Heart right ventricle (tissue), 16 donors: ENCODE measurements around the gene CLEC4A. TPM values are rescaled to one million over a fixed set of nuclear protein-coding genes. Genes with fewer than 3 reads are reported as not detected.
"Not testable (repeated sequence)": the region's sequence is repeated elsewhere in the genome, so short reads cannot be mapped to it uniquely, and the experiment has no call there.

Experiments used
- ATAC-seq, 8 donors: fragments of 200-7000 bp; cut with Tn5 transposase; one replicate each; pipeline ENCODE4 v1.9.1; 2020; ENCODE audit warnings: mild to moderate bottlenecking in 8 of 8, moderate library complexity in 8 of 8, moderate number of reproducible peaks in 1 of 8
- DNase-seq, 2 donors: peaks; one replicate each; pipeline ENCODE4 v3.0.0-alpha.2; 2020
- H3K27ac ChIP-seq, 10 donors: fragments of 200-600 bp; sonication (generic) in 2 of 10; one replicate each; pipeline versions ENCODE4 v1.5.0 to v1.8.0; 2020 to 2022; ENCODE audit warnings: mild to moderate bottlenecking in 3 of 10
- H3K27me3 ChIP-seq, 7 donors: fragments of 200-600 bp; one replicate each; pipeline ENCODE4 v1.8.0; 2021 to 2022; ENCODE audit warnings: mild to moderate bottlenecking in 2 of 7
- H3K36me3 ChIP-seq, 9 donors: fragments of 200-600 bp; sonication (generic) in 1 of 9; one replicate each; pipeline versions ENCODE4 v1.5.0 to v1.8.0; 2020 to 2022; ENCODE audit warnings: mild to moderate bottlenecking in 2 of 9
- H3K4me1 ChIP-seq, 9 donors: fragments of 200-600 bp; sonication (generic) in 1 of 9; one replicate each; pipeline versions ENCODE4 v1.5.0 to v1.8.0; 2020 to 2022; ENCODE audit warnings: mild to moderate bottlenecking in 4 of 9
- H3K4me3 ChIP-seq, 10 donors: fragments of 200-600 bp; sonication (generic) in 2 of 10; one replicate each; pipeline versions ENCODE4 v1.5.0 to v1.8.0; 2020 to 2022; ENCODE audit warnings: mild to moderate bottlenecking in 7 of 10, moderate library complexity in 2 of 10
- H3K9me3 ChIP-seq, 11 donors: fragments of 200-600 bp in 10 of 11; sonication (generic) in 2 of 11; one replicate each; pipeline versions ENCODE4 v1.5.0 to v1.8.0; 2013 to 2022; ENCODE audit warnings: mild to moderate bottlenecking in 2 of 11, control low read depth in 1 of 11, moderate library complexity in 1 of 11
- CTCF ChIP-seq, 9 donors: fragments of 200-600 bp; sonication (generic) in 2 of 9; IDR thresholded peaks; one replicate each; pipeline versions ENCODE4 v1.5.0 to v1.8.0; 2021 to 2022; ENCODE audit warnings: antibody characterized with exemption in 9 of 9, mild to moderate bottlenecking in 5 of 9, moderate library complexity in 1 of 9
- WGBS, 2 donors: extraction: QIAGEN DNeasy Blood & Tissue Kit; methylation state at CpG; one replicate each; pipeline ENCODE4 v1.1.7; 2013; ENCODE audit warnings: inconsistent platforms in 1 of 2; 5-methylcytosine and 5-hydroxymethylcytosine counted together
- intact Hi-C, 10 donors: fragments of 100-400 bp; cut with DNase I; formaldehyde crosslinking; loops; one replicate each; pipeline versions ENCODE4 v1.11.1 to v1.14.2; 2022
- polyA plus RNA-seq, 2 donors: library from polyadenylated mRNA; stranded (reverse); fragments of 200-250 nt; gene quantifications; one replicate each; pipeline ENCODE4 v1.2.3, GENCODE V29; 2013
- total RNA-seq, 10 donors: library from RNA; stranded (reverse); fragmentation: NEBNext Ultra II Directional in 3 of 10; extraction: Animal tissue kit (Norgen Biotek cat#: 25700) in 3 of 10; gene quantifications; one replicate each; pipeline versions ENCODE4 v1.2.1 to v1.2.4, GENCODE V29; 2021 to 2023
- donor health status: Arrhythmogenic right ventricular cardiomyopathy.
- donor health status: ischemic (EF 13 %, LVEDD 7.1; RV severe dilation, severe dysfunction).
- donor health status: healthy with polysubstance abuse.
- donor health status: DM: no; HTN: yes; CAD: no.
- donor health status: DM: no; HTN: no; CAD: no.
- donor health status: ischemic (EF 25% LVEDD 6.9; RV normal size, moderate dysfunction).
- donor health status: ischemic (EF 25% LVEDD 5.7; RV mildly dilated, moderate dysfunction).
- donor health status: healthy.
- donor health status: DM: yes; HTN: yes; CAD: no.
- donor health status: Ischemic cardiomyopathy.
- donor health status: ischemic (EF 35%, LVEDD 5.7; RV mildly dilated, moderate dysfunction).
- donor health status: nonischemic (EF 11% LVEDD 7.7; RV severe dilation, severe dysfunction).
- donor health status: DM: yes; HTN: yes; CAD: no.
- donor health status: PGD.
- donor health status: ischemic (EF 29% LVEDD 5.4; RV normal size, mild dysfunction).
- donor health status: nonischemic (EF 23%, LVEDD 6.1; RV moderate dilation, normal function).

Gene CLEC4A
- total and polyA plus RNA-seq, 12 donors = 0.39 to 4.9 (median 1.2) TPM; not detected in 5

GRCh38 chr12:8179989-8180585 is 56.7 kb downstream of the CLEC4A start:
- H3K27me3 ChIP-seq, H3K9me3 ChIP-seq, H3K36me3 ChIP-seq, ATAC-seq, H3K4me1 ChIP-seq: not testable (repeated sequence)
- intact Hi-C loops = loop anchor here in 2 of 10 donors (10.0 kb wide), 2 partner anchors 65 to 75 kb away; no protein-coding TSS in a partner anchor
- peak; percentile 45 to 85 for DNase-seq
- Histone ChIP-seq H3K4me3 (peak overlapping the region; percentile 62 to 97 (median 84)), H3K27ac (peak overlapping the region; percentile 24 to 92 (median 80))
- peak; percentile 51 to 85 (median 81) for TF ChIP-seq CTCF (IDR thresholded peaks at IDR 0.05)
- WGBS, 2 donors = 1% methylated on average over 37 to 41 of the region's 43 CpGs

- not testable (repeated sequence) for ATAC-seq, DNase-seq, H3K36me3 ChIP-seq, H3K4me1 ChIP-seq, H3K27me3 ChIP-seq, H3K9me3 ChIP-seq, H3K4me3 ChIP-seq, H3K27ac ChIP-seq
- intact Hi-C loops = loop anchor here in 1 of 10 donors (10.0 kb wide), 1 partner anchor 76 kb away; no protein-coding TSS in a partner anchor
Observed at GRCh38 chr12:8181271-8181670, 57.9 kb downstream of the CLEC4A start.

GRCh38 chr12:8182923-8183322 is 59.5 kb downstream of the CLEC4A start:
- H3K4me3 ChIP-seq, H3K27ac ChIP-seq, H3K9me3 ChIP-seq, H3K27me3 ChIP-seq, H3K36me3 ChIP-seq, H3K4me1 ChIP-seq, ATAC-seq, DNase-seq: not testable (repeated sequence)
- intact Hi-C loops = loop anchor here in 1 of 10 donors (10.0 kb wide), 1 partner anchor 78 kb away; no protein-coding TSS in a partner anchor
- 98% methylated on average over 7 of the region's 7 CpGs for WGBS, 2 donors

- not testable (repeated sequence) for H3K4me3 ChIP-seq, DNase-seq, H3K4me1 ChIP-seq, H3K36me3 ChIP-seq, H3K9me3 ChIP-seq, H3K27me3 ChIP-seq, H3K27ac ChIP-seq, ATAC-seq
- 97 to 98% methylated on average over 21 to 23 of the region's 23 CpGs for WGBS, 2 donors
- intact Hi-C loops = loop anchor here in 1 of 10 donors (10.0 kb wide), 1 partner anchor 79 kb away; no protein-coding TSS in a partner anchor
Observed at GRCh38 chr12:8183346-8183745, 59.9 kb downstream of the CLEC4A start.

- H3K4me3 ChIP-seq, DNase-seq, ATAC-seq, H3K9me3 ChIP-seq, H3K27me3 ChIP-seq, H3K36me3 ChIP-seq, H3K4me1 ChIP-seq, H3K27ac ChIP-seq: not testable (repeated sequence)
- intact Hi-C loops = loop anchor here in 1 of 10 donors (10.0 kb wide), 1 partner anchor 79 kb away; no protein-coding TSS in a partner anchor
- 94% methylated on average over 25 of the region's 28 CpGs; no CpG with 5 or more reads in 1 of the 2 donors for WGBS, 2 donors
Observed at GRCh38 chr12:8184206-8184605, 60.8 kb downstream of the CLEC4A start.

GRCh38 chr12:8188088-8188487 is 64.7 kb downstream of the CLEC4A start:
- WGBS, 2 donors = 77 to 89% methylated on average over 2 of the region's 2 CpGs
- H3K4me3 ChIP-seq, H3K27ac ChIP-seq, ATAC-seq, H3K36me3 ChIP-seq, DNase-seq, H3K4me1 ChIP-seq, H3K27me3 ChIP-seq, H3K9me3 ChIP-seq: not testable (repeated sequence)
- intact Hi-C loops = loop anchor here in 1 of 10 donors (10.0 kb wide), 1 partner anchor 83 kb away; no protein-coding TSS in a partner anchor

Other genes starting within 250 kb of the CLEC4A start
- gene SLC2A3, start 187.4 kb upstream of the CLEC4A start, total RNA-seq = 100 to 1,000 TPM in 1 of 10 donors, 10 to 100 TPM in 8, 1 to 10 TPM in 1; 9.1 to 109 (median 15.7) TPM
- gene SLC2A3, start 187.4 kb upstream of the CLEC4A start, polyA plus RNA-seq = 1 to 10 TPM; 3.9 to 6.4 TPM
- 10 to 100 TPM; 22.1 to 29.4 (median 24.6) TPM for gene FOXJ2, start 90.9 kb upstream of the CLEC4A start, total RNA-seq
- gene FOXJ2, start 90.9 kb upstream of the CLEC4A start, polyA plus RNA-seq = 1 to 10 TPM; 8.7 to 9.3 TPM
- 10 to 100 TPM in 1 of 10 donors, 1 to 10 TPM in 9; 1.1 to 26.5 (median 3.8) TPM for gene C3AR1, start 57.3 kb upstream of the CLEC4A start, total RNA-seq
- 1 to 10 TPM; 2.1 to 4.4 TPM for gene C3AR1, start 57.3 kb upstream of the CLEC4A start, polyA plus RNA-seq
- 10 to 100 TPM; 15.4 to 25.6 (median 19.6) TPM for gene NECAP1, start 41.3 kb upstream of the CLEC4A start, total RNA-seq
- gene NECAP1, start 41.3 kb upstream of the CLEC4A start, polyA plus RNA-seq = 10 to 100 TPM; 13.9 to 14.2 TPM
- gene ZNF705A, start 33.4 kb downstream of the CLEC4A start, total RNA-seq = not detected
- gene ZNF705A, start 33.4 kb downstream of the CLEC4A start, polyA plus RNA-seq = not detected
- under 1 TPM in 6 of 10 donors, not detected in 4; 0.10 to 0.44 (median 0.21) TPM for gene FAM90A1, start 104.0 kb downstream of the CLEC4A start, total RNA-seq
- gene FAM90A1, start 104.0 kb downstream of the CLEC4A start, polyA plus RNA-seq = under 1 TPM in 1 of 2 donors, not detected in 1; 0.03 TPM